Left kidney (tissue), 8 donors: ENCODE data around the gene SLX1A. TPM values are rescaled to one million over a fixed set of nuclear protein-coding genes. Genes with fewer than 3 reads are reported as not detected.
"Not testable (repeated sequence)": the region's sequence is repeated elsewhere in the genome, so short reads cannot be mapped to it uniquely, and the experiment has no call there.

Experiments
- DNase-seq: peaks from one replicate; pipeline ENCODE4 v3.0.0-alpha.2; 2013
- long read RNA-seq, 8 donors: transcript quantifications; one replicate each; lab custom pipeline, GENCODE V29; 2026
- polyA plus RNA-seq: library from polyadenylated mRNA; unstranded; fragments of 120-200 nt; gene quantifications from one replicate; pipeline ENCODE4 v1.2.1, GENCODE V29; 2013; ENCODE audit not compliant: insufficient read length

Gene SLX1A
- 30.7 TPM for polyA plus RNA-seq
- long read RNA-seq, donor 1, transcript SLX1A-201 (6 exons, 1,091 nt): major isoform, 5 of 8 reads
- long read RNA-seq, donor 1, partial matches to known transcripts: 0 of 8 reads
- long read RNA-seq, donor 1, other reads (novel, unspliced or antisense): 0 of 8 reads
- long read RNA-seq, donor 2, partial matches to known transcripts: 0 of 4 reads
- long read RNA-seq, donor 2, other reads (novel, unspliced or antisense): 0 of 4 reads
- long read RNA-seq, donor 3, transcript SLX1A-201 (6 exons, 1,091 nt): major isoform, 14 of 21 reads
- long read RNA-seq, donor 3, partial matches to known transcripts: 6 of 21 reads
- long read RNA-seq, donor 3, other reads (novel, unspliced or antisense): 0 of 21 reads
- long read RNA-seq, donor 4, partial matches to known transcripts: 0 of 2 reads
- long read RNA-seq, donor 4, other reads (novel, unspliced or antisense): 0 of 2 reads
- long read RNA-seq, donor 5, transcript SLX1A-201 (6 exons, 1,091 nt): major isoform, 16 of 19 reads
- long read RNA-seq, donor 5, partial matches to known transcripts: 0 of 19 reads
- long read RNA-seq, donor 5, other reads (novel, unspliced or antisense): 0 of 19 reads
- long read RNA-seq, donor 6, transcript SLX1A-201 (6 exons, 1,091 nt): major isoform, 6 of 10 reads
- long read RNA-seq, donor 6, partial matches to known transcripts: 0 of 10 reads
- long read RNA-seq, donor 6, other reads (novel, unspliced or antisense): 0 of 10 reads
- long read RNA-seq, donor 7, transcript SLX1A-201 (6 exons, 1,091 nt): major isoform, 10 of 13 reads
- long read RNA-seq, donor 7, partial matches to known transcripts: 0 of 13 reads
- long read RNA-seq, donor 7, other reads (novel, unspliced or antisense): 0 of 13 reads
- long read RNA-seq, donor 8, partial matches to known transcripts: 0 of 2 reads
- long read RNA-seq, donor 8, other reads (novel, unspliced or antisense): 0 of 2 reads

DNA sequence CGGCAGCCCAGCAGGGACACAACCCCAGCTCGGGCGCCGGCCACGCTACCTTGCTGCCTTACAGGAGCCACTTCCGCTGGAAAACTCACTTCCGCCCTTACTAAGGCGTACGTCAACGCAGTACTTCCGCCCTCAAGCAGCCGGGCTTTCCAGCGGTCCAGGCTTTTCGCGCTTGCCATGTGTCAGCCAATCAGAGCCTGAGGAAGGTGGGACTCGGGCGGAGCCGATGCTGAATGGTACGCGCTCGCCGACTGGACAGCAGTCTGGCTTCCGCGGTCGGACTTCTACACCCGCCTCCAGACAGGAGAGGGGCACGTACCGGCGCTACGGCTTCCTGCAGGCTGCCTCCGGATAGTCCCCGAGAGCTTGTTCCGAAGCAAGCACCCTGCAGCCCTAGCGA lies at the start of gene SLX1A, which contains the start of gene BOLA2B:
Gene SLX1A (plus strand): TSS at position 261 of the 400 bp plus-strand sequence. CDS start 210 bp downstream, outside the sequence.
Gene BOLA2B (minus strand): TSS at position 52 of the 400 bp plus-strand sequence. CDS start 71 bp downstream, outside the sequence.
- DNase-seq: not testable (repeated sequence)

GRCh38 chr16:30144017-30144416 lies 49.7 kb upstream of the SLX1A start:
- no peak for DNase-seq

DNA sequence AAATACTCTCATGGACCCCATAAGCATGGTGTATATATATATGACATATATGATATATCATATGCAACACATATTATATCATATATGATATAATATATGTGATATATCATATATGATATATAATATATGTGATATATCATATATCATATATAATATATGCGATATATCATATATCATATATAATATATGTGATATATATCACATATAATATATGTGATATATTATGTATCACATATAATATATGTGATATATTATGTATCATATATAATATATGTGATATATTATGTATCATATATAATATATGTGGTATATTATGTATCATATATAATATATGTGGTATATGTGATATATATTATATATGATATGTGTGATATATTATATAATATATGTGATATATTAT lies 48.8 kb upstream of the SLX1A start:
- DNase-seq: no peak

DNA sequence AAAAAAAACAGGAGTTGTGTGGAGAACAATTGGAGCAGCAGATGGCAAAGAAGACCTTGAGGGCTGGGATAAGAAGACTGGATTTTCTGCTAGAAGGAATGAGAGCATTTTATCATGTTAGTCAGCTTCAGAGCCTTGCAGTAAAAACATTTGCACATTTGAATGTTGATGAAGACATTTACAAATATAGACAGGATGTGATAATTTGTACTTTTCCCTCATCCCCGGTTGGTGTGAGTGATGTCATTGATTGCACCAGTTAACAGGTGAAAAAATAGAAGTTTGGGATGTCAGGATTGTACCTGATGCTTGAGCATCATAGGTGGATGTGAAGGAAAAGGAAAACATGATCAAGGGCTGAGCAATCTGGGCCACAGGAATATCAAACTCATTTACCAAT lies 48.0 kb upstream of the SLX1A start:
- no peak for DNase-seq

DNA sequence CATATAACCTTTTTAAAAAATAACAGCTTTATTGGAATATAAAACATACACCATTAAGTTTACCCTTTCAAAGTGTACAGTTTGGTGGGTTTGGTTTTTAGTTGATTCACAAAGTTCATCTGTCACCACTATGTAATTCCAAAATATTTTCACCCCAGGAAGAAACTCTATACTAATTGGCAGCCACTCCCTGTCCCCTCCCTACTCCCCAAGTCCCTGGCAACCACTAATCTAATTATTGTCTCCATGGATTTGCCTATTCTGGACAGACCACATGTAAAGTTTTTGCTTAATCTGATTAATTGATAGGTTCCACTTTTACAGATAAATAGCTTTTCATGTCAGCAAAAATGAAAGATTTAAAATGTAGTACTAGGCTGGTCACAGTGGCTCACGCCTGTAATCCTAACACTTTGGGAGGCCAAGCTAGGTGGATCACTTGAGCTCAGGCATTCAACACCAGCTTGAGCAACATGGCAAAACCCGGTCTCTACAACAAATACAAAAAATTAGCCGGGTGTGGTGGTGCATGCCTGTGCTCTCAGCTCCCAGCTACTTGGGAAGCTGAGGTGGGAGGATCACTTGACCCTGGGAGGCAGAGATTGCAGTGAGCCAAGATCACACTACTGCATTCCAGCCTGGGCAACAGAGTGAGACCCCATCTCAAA lies 45.7 kb upstream of the SLX1A start:
- no peak for DNase-seq

- DNase-seq: no peak
Measured at GRCh38 chr16:30149250-30149930, 44.3 kb upstream of the SLX1A start.

GRCh38 chr16:30151091-30151490 lies 42.6 kb upstream of the SLX1A start:
- no peak for DNase-seq

- no peak for DNase-seq
Measured at GRCh38 chr16:30152517-30152916, 41.2 kb upstream of the SLX1A start.

DNA sequence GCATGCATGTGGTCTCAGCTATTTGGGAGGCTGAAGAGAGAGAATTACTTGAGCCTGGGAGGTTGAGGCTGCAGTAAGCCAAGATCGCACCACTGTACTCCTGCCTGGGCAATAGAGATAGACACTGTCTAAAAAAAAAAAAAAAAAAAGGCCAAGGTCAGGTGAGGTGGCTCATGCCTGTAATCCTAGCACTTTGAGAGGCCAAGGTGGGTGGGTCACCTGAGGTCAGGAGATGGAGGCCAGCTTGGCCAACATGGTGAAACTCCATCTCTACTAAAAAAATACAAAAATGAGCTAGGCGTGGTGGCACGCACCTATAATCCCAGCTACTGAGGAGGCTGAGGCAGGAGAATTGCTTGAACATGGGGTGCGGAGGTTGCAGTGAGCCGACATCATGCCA lies 38.5 kb upstream of the SLX1A start:
- DNase-seq: no peak

DNA sequence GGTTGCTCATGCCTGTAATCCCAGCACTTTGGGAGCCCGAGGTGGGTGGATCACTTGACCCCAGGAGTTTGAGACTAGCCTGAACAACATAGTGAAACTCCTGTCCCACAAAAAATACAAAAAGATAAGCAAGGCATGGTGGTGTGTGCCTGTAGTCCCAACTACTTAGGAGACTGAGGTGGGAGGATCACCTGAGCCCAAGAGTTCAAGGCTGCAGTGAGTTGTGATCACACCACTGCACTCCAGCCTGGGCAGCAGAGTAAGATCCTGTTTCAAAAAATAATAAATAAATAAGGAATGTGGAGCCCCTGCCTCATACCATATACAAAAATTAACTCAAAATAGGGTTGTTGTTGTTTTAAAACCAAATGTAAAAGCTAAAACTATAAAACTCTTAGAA lies 36.5 kb upstream of the SLX1A start:
- no peak for DNase-seq

DNA sequence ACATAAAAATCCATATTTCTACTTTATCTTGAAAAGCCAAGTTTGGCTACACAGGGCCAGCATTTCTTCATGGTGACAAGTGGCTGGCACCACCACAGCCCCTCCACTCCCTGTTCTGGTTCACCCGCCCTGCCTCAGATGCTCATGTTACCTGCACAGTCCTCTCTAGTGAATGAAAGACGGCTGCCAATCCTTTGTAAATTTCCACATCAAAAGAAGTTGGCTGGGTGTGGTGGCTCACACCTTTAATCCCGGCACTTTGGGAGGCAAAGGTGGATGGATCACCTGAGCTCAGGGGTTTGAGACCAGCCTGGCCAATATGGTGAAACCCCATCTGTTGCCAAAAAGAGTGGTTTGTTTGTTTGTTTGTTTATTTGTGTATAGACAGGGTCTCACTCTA lies 30.1 kb upstream of the SLX1A start:
- no peak for DNase-seq

DNA sequence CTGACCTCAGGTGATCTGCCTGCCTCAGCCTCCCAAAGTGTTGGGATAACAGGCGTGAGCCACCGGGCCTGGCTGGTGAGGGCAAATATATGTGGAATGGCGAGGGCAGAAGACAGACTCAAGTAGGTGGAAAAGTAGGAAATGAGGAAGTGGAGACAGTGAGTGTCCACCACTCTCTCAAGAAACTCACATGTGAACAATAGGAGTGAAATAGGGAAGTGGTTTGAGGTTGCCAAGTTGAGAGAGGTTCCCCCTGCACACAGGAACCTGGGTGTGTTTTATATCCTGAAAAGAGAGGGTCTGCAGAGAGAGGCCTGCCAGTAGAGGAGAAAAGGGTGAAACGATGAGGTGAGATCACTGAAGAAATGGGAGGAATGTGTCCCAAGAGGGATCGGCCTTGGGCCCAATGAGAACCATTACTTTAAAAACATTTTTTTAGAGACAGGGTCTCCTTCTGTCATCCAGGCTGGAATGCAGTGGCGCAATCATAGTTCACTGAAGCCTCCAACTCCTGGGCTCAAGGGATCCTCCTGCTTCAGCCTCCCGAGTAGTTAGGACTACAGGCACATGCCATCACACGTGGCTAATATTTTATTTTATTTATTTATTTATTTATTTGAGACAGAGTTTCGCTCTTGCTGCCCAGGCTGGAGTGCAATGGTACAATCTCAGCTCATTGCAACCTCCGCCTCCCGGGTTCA lies 27.3 kb upstream of the SLX1A start:
- no peak for DNase-seq

GRCh38 chr16:30168746-30169145 lies 24.9 kb upstream of the SLX1A start:
- DNase-seq: not testable (repeated sequence)

GRCh38 chr16:30169416-30169815 lies 24.3 kb upstream of the SLX1A start:
- DNase-seq: not testable (repeated sequence)

- DNase-seq: not testable (repeated sequence)
Measured at GRCh38 chr16:30170145-30170544, 23.5 kb upstream of the SLX1A start.

GRCh38 chr16:30173054-30173453 lies 20.6 kb upstream of the SLX1A start:
- no peak for DNase-seq

DNA sequence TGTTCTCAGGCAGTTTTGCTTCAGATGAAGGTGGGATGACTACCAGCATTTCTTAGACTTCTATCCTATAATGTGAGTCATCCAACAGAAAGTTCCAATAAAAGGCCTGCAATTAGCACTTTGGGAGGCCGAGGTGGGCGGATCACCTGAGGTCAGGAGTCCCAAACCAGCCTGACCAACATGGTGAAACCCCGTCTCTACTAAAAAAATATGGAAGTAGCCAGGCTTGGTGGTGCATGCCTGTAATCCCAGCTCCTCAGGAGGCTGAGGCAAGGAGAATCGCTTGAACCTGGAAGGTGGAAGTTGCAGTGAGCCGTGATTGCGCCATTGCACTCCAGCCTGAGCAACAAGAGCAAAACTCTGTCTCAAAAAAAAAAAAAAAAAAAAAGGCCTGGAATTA lies 16.8 kb upstream of the SLX1A start:
- DNase-seq: not testable (repeated sequence)

GRCh38 chr16:30179195-30179594 lies 14.5 kb upstream of the SLX1A start:
- no peak for DNase-seq

GRCh38 chr16:30179931-30180330 lies 13.7 kb upstream of the SLX1A start:
- no peak for DNase-seq

GRCh38 chr16:30180741-30181140 lies 12.9 kb upstream of the SLX1A start:
- no peak for DNase-seq
